ENCODE measurements around the gene ZNF214.
"Not testable (repeated sequence)": the region's sequence is repeated elsewhere in the genome, so short reads cannot be mapped to it uniquely, and the experiment has no call there.

Gene ZNF214

GRCh38 chr11:6986487-6986886 lies 33.7 kb downstream of the ZNF214 start:
- DNase-seq = no peak

DNA sequence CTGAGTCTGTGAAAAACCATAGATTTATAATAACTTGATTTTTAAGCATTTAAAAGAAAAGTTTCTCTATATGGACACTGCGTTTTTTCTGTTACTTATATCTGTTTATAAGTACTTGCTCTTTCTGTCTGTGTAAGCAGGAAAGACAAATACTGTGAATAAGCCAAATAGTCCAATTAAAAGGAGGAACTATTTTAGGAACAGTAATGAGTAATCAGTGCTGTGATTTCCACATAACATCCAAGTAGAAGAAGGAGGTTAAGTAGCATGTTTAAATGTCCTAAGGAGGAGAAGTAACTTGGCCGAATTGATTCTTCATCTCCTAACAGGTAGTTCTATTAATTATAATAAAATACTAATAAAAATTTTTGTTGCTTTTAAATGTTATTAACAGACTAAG lies 40.8 kb downstream of the ZNF214 start:
- no peak for DNase-seq

DNA sequence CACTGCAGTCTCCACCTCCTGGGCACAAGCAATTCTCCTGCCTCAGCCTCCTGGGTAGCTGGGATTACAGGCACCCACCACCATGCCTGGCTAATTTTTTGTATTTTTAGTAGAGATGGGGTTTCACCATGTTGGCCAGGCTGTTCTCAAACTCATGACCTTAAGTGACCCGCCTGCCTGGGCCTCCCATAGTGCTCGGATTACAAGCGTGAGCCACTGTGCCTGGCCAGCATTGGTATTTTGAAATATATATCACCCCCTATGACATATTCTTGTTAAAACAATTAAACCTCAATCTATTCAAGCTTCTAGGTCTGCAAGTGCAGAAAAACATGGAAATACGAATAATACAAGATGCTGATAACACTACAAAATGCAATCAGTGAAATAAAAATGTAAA lies 50.3 kb downstream of the ZNF214 start:
- not testable (repeated sequence) for DNase-seq

GRCh38 chr11:6968816-6969215 lies 51.3 kb downstream of the ZNF214 start:
- no peak for DNase-seq

DNA sequence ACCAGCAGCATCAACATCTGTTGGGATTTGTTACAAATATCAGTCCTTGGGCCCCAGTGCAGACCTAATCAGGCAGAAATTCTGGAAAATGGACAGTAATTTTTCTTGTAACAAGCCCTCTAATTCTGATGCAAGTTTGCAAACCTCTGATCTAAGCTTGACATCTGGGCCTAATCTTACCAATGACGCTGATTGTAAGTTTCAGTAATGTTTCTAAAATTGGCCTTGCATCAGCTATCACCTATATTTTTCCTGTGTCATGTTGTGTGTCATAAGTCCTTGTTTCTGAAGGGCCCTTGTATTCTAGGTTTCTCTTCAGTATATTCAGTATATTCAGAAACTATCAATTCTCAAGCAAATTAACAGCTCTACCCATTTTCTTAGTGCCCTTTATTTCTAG lies 57.5 kb downstream of the ZNF214 start:
- no peak for DNase-seq

DNA sequence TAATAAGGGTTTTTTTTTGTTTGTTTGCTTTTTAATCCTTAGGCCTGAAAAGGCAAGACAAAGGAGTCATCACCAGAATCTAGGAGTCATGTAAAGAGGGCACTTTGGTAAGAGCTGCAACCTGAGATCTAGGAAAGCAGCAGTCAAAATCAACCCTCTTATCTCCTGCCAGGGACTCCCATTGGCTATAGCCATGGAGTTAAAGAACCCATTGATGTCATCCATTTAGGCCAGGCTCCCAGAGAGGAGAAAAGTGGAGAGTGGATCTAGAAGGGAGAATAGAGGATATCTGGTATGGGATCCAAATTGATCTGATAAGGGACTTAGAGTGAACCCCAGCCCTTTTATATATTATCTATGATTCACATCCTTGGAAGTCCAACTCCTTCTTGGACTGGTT lies 58.0 kb downstream of the ZNF214 start:
- no peak for DNase-seq

GRCh38 chr11:6954248-6954647 lies 65.9 kb downstream of the ZNF214 start:
- not testable (repeated sequence) for DNase-seq

Data from CD4-positive, alpha-beta T cell treated with Interleukin-10 for 1 hour (primary cell).